IMR-90 (cell line): Measurements from ENCODE around the gene MEF2A. TPM values are rescaled to one million over a fixed set of nuclear protein-coding genes. Genes with fewer than 3 reads are reported as not detected.

Source experiments
- ATAC-seq: fragments of 200-7000 bp; cut with Tn5 transposase; 2 replicates; pipeline ENCODE4 v1.9.1; 2020; ENCODE audit warnings: low read depth, mild to moderate bottlenecking, moderate library complexity
- BruUV-seq: library from RNA; stranded (reverse); fragments of 400-500 nt; replicated peaks from 2 replicates; lab custom pipeline; 2021; lab: Mats Ljungman, UMichigan
- CTCF ChIA-PET: fragments of 300-600 bp; formaldehyde crosslinking; extraction: SDS; loops from one replicate; lab custom pipeline; 2021; ENCODE audit warnings: antibody characterized with exemption; lab: Yijun Ruan, JAX
- POLR2A ChIA-PET: fragments of 300-600 bp; sonication (Branson Sonifier 250); formaldehyde crosslinking; loops from one replicate; lab custom pipeline; 2022; ENCODE audit warnings: antibody characterized with exemption; ENCODE audit not compliant: unreplicated experiment; lab: Charles Lee
- DNase-seq: peaks from one replicate; pipeline ENCODE4 v3.0.0; 2013
- H2AFZ ChIP-seq: replicated peaks from 2 replicates; pipeline ENCODE3; 2013; ENCODE audit warnings: low read length, mild to moderate bottlenecking; ENCODE audit not compliant: poor library complexity
- H2AK5ac ChIP-seq: 2 replicates; pipeline ENCODE4 v1.6.1; 2013; ENCODE audit warnings: low read depth, low read length, inconsistent platforms
- H2AK9ac ChIP-seq: replicated peaks from 2 replicates; pipeline ENCODE3; 2013; ENCODE audit warnings: mild to moderate bottlenecking, low read depth, low read length, moderate library complexity; ENCODE audit not compliant: poor library complexity
- H2BK120ac ChIP-seq: 2 replicates; pipeline ENCODE4 v1.6.1; 2013; ENCODE audit warnings: low read depth, low read length, inconsistent platforms
- H2BK15ac ChIP-seq: 3 replicates; pipeline ENCODE4 v1.6.1; 2013; ENCODE audit warnings: low read depth, low read length, inconsistent platforms
- H2BK20ac ChIP-seq: 2 replicates; pipeline ENCODE4 v1.6.1; 2013; ENCODE audit warnings: low read depth, mild to moderate bottlenecking, inconsistent platforms, low read length, moderate library complexity
- H2BK5ac ChIP-seq: 2 replicates; pipeline ENCODE4 v1.6.1; 2013; ENCODE audit warnings: mild to moderate bottlenecking, low read depth, low read length, inconsistent platforms; ENCODE audit not compliant: poor library complexity, severe bottlenecking
- H3K14ac ChIP-seq: replicated peaks from 2 replicates; pipeline ENCODE4 v1.6.1; 2013; ENCODE audit warnings: low read depth, low read length, inconsistent platforms
- H3K18ac ChIP-seq: 2 replicates; pipeline ENCODE4 v1.6.1; 2013; ENCODE audit warnings: low read depth, low read length, control low read depth
- H3K23ac ChIP-seq: 2 replicates; pipeline ENCODE4 v1.6.1; 2013; ENCODE audit warnings: low read depth, low read length, inconsistent platforms
- H3K27ac ChIP-seq: 2 replicates; pipeline ENCODE4 v1.5.1; 2013; ENCODE audit warnings: mild to moderate bottlenecking, control low read depth, low read length; ENCODE audit not compliant: insufficient read depth
- H3K27me3 ChIP-seq: 2 replicates; pipeline ENCODE4 v1.6.1; 2013; ENCODE audit warnings: low read length; ENCODE audit not compliant: control insufficient read depth, insufficient read depth
- H3K36me3 ChIP-seq: 2 replicates; pipeline ENCODE4 v1.6.1; 2013; ENCODE audit warnings: low read length, mixed read lengths; ENCODE audit not compliant: control insufficient read depth, insufficient read depth
- H3K4ac ChIP-seq: 2 replicates; pipeline ENCODE4 v1.6.1; 2013; ENCODE audit warnings: low read depth, low read length, inconsistent platforms
- H3K4me1 ChIP-seq: 2 replicates; pipeline ENCODE4 v1.6.1; 2013; ENCODE audit warnings: low read length, mixed read lengths; ENCODE audit not compliant: control insufficient read depth, insufficient read depth
- H3K4me2 ChIP-seq: 2 replicates; pipeline ENCODE4 v1.6.1; 2013; ENCODE audit warnings: low read depth, mild to moderate bottlenecking, control low read depth, low read length, moderate library complexity
- H3K4me3 ChIP-seq: 2 replicates; pipeline ENCODE4 v1.5.1; 2013; ENCODE audit warnings: low read depth, mild to moderate bottlenecking, control low read depth, low read length, moderate library complexity; ENCODE audit not compliant: insufficient read depth
- H3K56ac ChIP-seq: 2 replicates; pipeline ENCODE4 v1.6.1; 2013; ENCODE audit warnings: low read length, inconsistent platforms; ENCODE audit not compliant: insufficient read depth; ENCODE audit errors: extremely low read depth
- H3K79me1 ChIP-seq, 2 experiments: 2 replicates each; pipeline ENCODE4 v1.6.1; 2013; ENCODE audit warnings: low read length in 2 of 2, inconsistent platforms in 1 of 2, low read depth in 1 of 2
- H3K9ac ChIP-seq: 2 replicates; pipeline ENCODE4 v1.6.1; 2013; ENCODE audit warnings: low read depth, low read length, control low read depth
- H3K9me1 ChIP-seq: 2 replicates; pipeline ENCODE4 v1.6.1; 2013; ENCODE audit warnings: low read length, inconsistent platforms; ENCODE audit not compliant: insufficient read depth
- H3K9me3 ChIP-seq: 2 replicates; pipeline ENCODE4 v1.6.1; 2013; ENCODE audit warnings: low read length; ENCODE audit not compliant: control insufficient read depth, insufficient read depth
- H4K20me1 ChIP-seq: 2 replicates; pipeline ENCODE4 v1.6.1; 2013; ENCODE audit warnings: low read length, inconsistent platforms; ENCODE audit not compliant: insufficient read depth
- H4K5ac ChIP-seq: 2 replicates; pipeline ENCODE4 v1.6.1; 2013; ENCODE audit warnings: mild to moderate bottlenecking, low read depth, low read length, control low read depth
- H4K8ac ChIP-seq, 2 experiments: 2 replicates each; pipeline ENCODE4 v1.6.1; 2013; ENCODE audit warnings: low read depth in 2 of 2, low read length in 2 of 2, control low read depth in 1 of 2, inconsistent platforms in 1 of 2
- H4K91ac ChIP-seq: 2 replicates; pipeline ENCODE4 v1.6.1; 2013; ENCODE audit warnings: low read depth, low read length, inconsistent platforms; ENCODE audit not compliant: insufficient read depth
- CEBPB ChIP-seq: IDR thresholded peaks from 2 replicates; pipeline ENCODE4 v1.6.1; 2012; ENCODE audit warnings: low read depth, low read length, improper control_type of control experiment
- WGBS, 2 experiments: methylation state at CpG; one replicate each; pipeline versions ENCODE4 v1.1.5 to v1.1.7; 2013; ENCODE audit warnings: missing lambda C conversion rate in 2 of 2; ENCODE audit not compliant: insufficient read length in 1 of 2; ENCODE audit errors: extremely low coverage in 2 of 2; 5-methylcytosine and 5-hydroxymethylcytosine counted together
- dilution Hi-C: fragments of 300-500 bp; cut with HindIII; formaldehyde crosslinking; loops from one replicate; pipeline ENCODE4 v1.14.3; 2018; ENCODE audit warnings: low sequenced_read_pairs; ENCODE audit not compliant: unreplicated experiment
- in situ Hi-C: fragments of 300-500 bp; cut with MboI; formaldehyde crosslinking; loops from 3 replicates; pipeline ENCODE4 v1.14.3; 2019; ENCODE audit warnings: low sequenced_read_pairs, inconsistent platforms, mixed read lengths
- intact Hi-C: fragments of 100-400 bp; cut with micrococcal nuclease; formaldehyde crosslinking; loops from 2 replicates; pipeline ENCODE4 v1.10.0; 2022
- polyA plus RNA-seq, 3 experiments: library from polyadenylated mRNA; depleted of rRNA; stranded (reverse); fragments of >200 nt; gene quantifications; 2 replicates each; pipeline ENCODE4 v1.2.3, GENCODE V29; 2012; ENCODE audit warnings: low replicate concordance in 1 of 3
- total RNA-seq: library from RNA; depleted of rRNA; stranded (reverse); fragments of >200 nt; gene quantifications from 2 replicates; pipeline ENCODE4 v1.2.3, GENCODE V29; 2012
- TF ChIP-seq, protein P1 (sequence below): fragments of 150-350 bp; IDR thresholded peaks from 2 replicates; pipeline ENCODE4 v1.6.1; 2016; ENCODE audit warnings: low read depth, mild to moderate bottlenecking, low read length, moderate library complexity, borderline replicate concordance

Gene MEF2A
- total and polyA plus RNA-seq, 2 of the 4 experiments (the other 2 are of a cell fraction) = 16.1 to 16.7 TPM

GRCh38 chr15:99682455-99682854, 116.7 kb downstream of the MEF2A start:
- H3K4ac ChIP-seq = no peak overlapping the region
- peaks cover 3% of the 10 kb centered on the region; the same call in 1 of the 2 replicates for H3K9me1 ChIP-seq
- WGBS, 2 experiments = no CpG with 5 or more reads among the region's 1 CpG
- H4K5ac ChIP-seq = no peak overlapping the region
- dilution Hi-C loops = no loop called here
- no peaks in the 10 kb centered on the region for H4K20me1 ChIP-seq
- no peak overlapping the region for H3K27ac ChIP-seq
- no peak overlapping the region for H3K14ac ChIP-seq
- CTCF ChIA-PET = interaction anchor here (1.1 to 1.3 kb wide), 2 partner anchors 22 to 395 kb away, joined by 3 to 4 read pairs; no protein-coding TSS in a partner anchor
- H4K8ac ChIP-seq = no peak overlapping the region
- TF ChIP-seq CEBPB = peak; percentile 61
- TF ChIP-seq, protein P1, sequence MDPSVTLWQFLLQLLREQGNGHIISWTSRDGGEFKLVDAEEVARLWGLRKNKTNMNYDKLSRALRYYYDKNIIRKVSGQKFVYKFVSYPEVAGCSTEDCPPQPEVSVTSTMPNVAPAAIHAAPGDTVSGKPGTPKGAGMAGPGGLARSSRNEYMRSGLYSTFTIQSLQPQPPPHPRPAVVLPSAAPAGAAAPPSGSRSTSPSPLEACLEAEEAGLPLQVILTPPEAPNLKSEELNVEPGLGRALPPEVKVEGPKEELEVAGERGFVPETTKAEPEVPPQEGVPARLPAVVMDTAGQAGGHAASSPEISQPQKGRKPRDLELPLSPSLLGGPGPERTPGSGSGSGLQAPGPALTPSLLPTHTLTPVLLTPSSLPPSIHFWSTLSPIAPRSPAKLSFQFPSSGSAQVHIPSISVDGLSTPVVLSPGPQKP = no peak
- no peak overlapping the region for H3K9ac ChIP-seq
- H2AK5ac ChIP-seq = no peak overlapping the region
- H4K91ac ChIP-seq = no peak overlapping the region
- no peak overlapping the region for H2BK120ac ChIP-seq
- H2BK20ac ChIP-seq = no peak overlapping the region
- no peak overlapping the region for H3K56ac ChIP-seq
- H2BK15ac ChIP-seq = no peak overlapping the region
- H2AFZ ChIP-seq = no peak overlapping the region
- in situ Hi-C loops = no loop called here
- DNase-seq (peak; percentile 95), ATAC-seq (peak; percentile 64)
- no TSS peak for BruUV-seq
- H3K9me3 ChIP-seq = no peaks in the 10 kb centered on the region
- intact Hi-C loops = no loop called here
- no peaks in the 10 kb centered on the region for H3K4me1 ChIP-seq
- no peak overlapping the region for H3K23ac ChIP-seq
- peaks cover 0 to 18% of the 10 kb centered on the region in 2 experiments for H3K79me1 ChIP-seq
- H2BK5ac ChIP-seq = no peak overlapping the region
- no peaks in the 10 kb centered on the region for H3K27me3 ChIP-seq
- peaks cover 10% of the 10 kb centered on the region for H3K36me3 ChIP-seq
- no peak overlapping the region for H2AK9ac ChIP-seq
- no peak overlapping the region for H3K18ac ChIP-seq
- no peak overlapping the region for H3K4me3 ChIP-seq
- POLR2A ChIA-PET = no interaction called here
- H3K4me2 ChIP-seq = no peak overlapping the region
